K562 (cell line): ENCODE data around the gene SHISA9. TPM values are rescaled to one million over a fixed set of nuclear protein-coding genes. Genes with fewer than 3 reads are reported as not detected.

Experiments
- ATAC-seq: fragments of 200-7000 bp; cut with Tn5 transposase; 3 replicates; pipeline ENCODE4 v1.9.1; 2020; ENCODE audit warnings: moderate library complexity
- BruUV-seq: library from RNA; stranded (reverse); fragments of 400-500 nt; replicated peaks from 2 replicates; lab custom pipeline; 2021; lab: Mats Ljungman, UMichigan
- CTCF ChIA-PET: fragments of 300-600 bp; formaldehyde crosslinking; extraction: SDS; loops from one replicate; lab custom pipeline; 2021; ENCODE audit warnings: low intra/inter-chr PET ratio; lab: Yijun Ruan, JAX
- POLR2A ChIA-PET: fragments of 300-600, 350-650 bp; sonication (Branson Sonifier 250); formaldehyde crosslinking; extraction: SDS; loops from one replicate; lab custom pipeline; 2021; ENCODE audit warnings: antibody characterized with exemption, inconsistent platforms; lab: Yijun Ruan, JAX
- DNase-seq, 4 experiments: peaks; one replicate each; pipeline versions ENCODE4 v3.0.0 to v3.0.0-alpha.2; 2011 to 2018; ENCODE audit warnings: low spot score in 3 of 4, mixed read lengths in 3 of 4; ENCODE audit errors: extremely low read depth in 1 of 4
- FAIRE-seq: peaks from 2 replicates; lab custom pipeline; 2011; peaks lifted over from hg19 to GRCh38; lab: Jason Lieb, UNC
- H2AFZ ChIP-seq: 2 replicates; pipeline ENCODE4 v1.6.0; 2011; ENCODE audit warnings: low read depth, low read length, control low read depth, inconsistent platforms
- H3K27ac ChIP-seq: fragments of 200-600 bp; 3 replicates; pipeline ENCODE4 v1.8.0; 2011; ENCODE audit warnings: low read depth, mild to moderate bottlenecking, control low read depth, inconsistent platforms, low read length, moderate library complexity, mixed read lengths; ENCODE audit errors: extremely low read depth
- H3K27me3 ChIP-seq, 2 experiments: fragments of 300-600 bp in 1 of 2; 2 replicates in 1 of 2; 3 replicates in 1 of 2; pipeline versions ENCODE4 v1.6.0 to v1.8.0; 2011; ENCODE audit warnings: inconsistent platforms in 2 of 2, low read length in 2 of 2, mild to moderate bottlenecking in 1 of 2, mixed read lengths in 1 of 2, moderate library complexity in 1 of 2; ENCODE audit not compliant: control insufficient read depth in 2 of 2, insufficient read depth in 2 of 2
- H3K36me3 ChIP-seq: fragments of 300-600 bp; 3 replicates; pipeline ENCODE4 v1.8.0; 2011; ENCODE audit warnings: mild to moderate bottlenecking, low read length, inconsistent platforms; ENCODE audit not compliant: control insufficient read depth, insufficient read depth
- H3K4me1 ChIP-seq, 2 experiments: fragments of 200-600 bp in 1 of 2; replicated peaks in 1 of 2; 2 replicates in 1 of 2; 3 replicates in 1 of 2; pipeline versions ENCODE4 v1.5.1 to v1.8.0; 2011; ENCODE audit warnings: inconsistent platforms in 2 of 2, low read length in 2 of 2, mild to moderate bottlenecking in 1 of 2, mixed read lengths in 1 of 2, moderate library complexity in 1 of 2; ENCODE audit not compliant: control insufficient read depth in 2 of 2, insufficient read depth in 2 of 2
- H3K4me2 ChIP-seq: 2 replicates; pipeline ENCODE4 v1.6.1; 2011; ENCODE audit warnings: low read length, control low read depth, inconsistent platforms, mixed read lengths; ENCODE audit not compliant: insufficient read depth
- H3K4me3 ChIP-seq: fragments of 200-600 bp; sonication (generic), shearing (Covaris generic); 2 replicates; pipeline ENCODE4 v1.5.1; 2016; ENCODE audit warnings: control low read depth, inconsistent platforms
- H3K79me2 ChIP-seq: fragments of 200-600 bp; 3 replicates; pipeline ENCODE4 v1.8.0; 2011; ENCODE audit warnings: low read length, inconsistent platforms; ENCODE audit not compliant: control insufficient read depth, insufficient read depth
- H3K9ac ChIP-seq, 2 experiments: 2 replicates each; pipeline versions ENCODE4 v1.6.0 to v1.6.1; 2011; ENCODE audit warnings: low read depth in 2 of 2, low read length in 2 of 2, control low read depth in 1 of 2, inconsistent platforms in 1 of 2, mild to moderate bottlenecking in 1 of 2, mixed read lengths in 1 of 2; ENCODE audit not compliant: insufficient read depth in 1 of 2
- H3K9me1 ChIP-seq: one replicate; pipeline ENCODE4 v1.6.0; 2011; ENCODE audit warnings: inconsistent platforms, mild to moderate bottlenecking, low read length, moderate library complexity; ENCODE audit not compliant: control insufficient read depth, insufficient read depth
- H3K9me3 ChIP-seq: replicated peaks from 2 replicates; pipeline ENCODE4 v1.5.1; 2011; ENCODE audit warnings: low read depth, low read length, inconsistent platforms; ENCODE audit not compliant: control insufficient read depth, insufficient read depth
- H4K20me1 ChIP-seq: replicated peaks from 2 replicates; pipeline ENCODE4 v1.6.1; 2011; ENCODE audit warnings: low read length, inconsistent platforms, mixed read lengths; ENCODE audit not compliant: control insufficient read depth, insufficient read depth
- BRF1 ChIP-seq: IDR thresholded peaks from 3 replicates; pipeline ENCODE4 v1.6.1; 2011; ENCODE audit warnings: borderline replicate concordance, mild to moderate bottlenecking; ENCODE audit not compliant: insufficient read length; ENCODE audit errors: extremely low read depth
- CBFB ChIP-seq: sonication (generic); formaldehyde crosslinking; IDR thresholded peaks from 2 replicates; pipeline ENCODE4 v1.4.0; 2020; ENCODE audit warnings: mild to moderate bottlenecking, missing genetic modification reagents
- FOS ChIP-seq: IDR thresholded peaks from 3 replicates; pipeline ENCODE4 v1.6.1; 2011; ENCODE audit not compliant: insufficient read length; ENCODE audit errors: extremely low read depth
- IFI16 ChIP-seq: fragments of 250-450 bp; sonication (Bioruptor Pico); IDR thresholded peaks from 2 replicates; pipeline ENCODE4 v2.1.2; 2022; ENCODE audit warnings: mild to moderate bottlenecking, inconsistent platforms
- KLF6 ChIP-seq: fragments of 250-450 bp; sonication (Bioruptor Pico); IDR thresholded peaks from 2 replicates; pipeline ENCODE4 v1.4.0; 2020; ENCODE audit warnings: mild to moderate bottlenecking, moderate library complexity, borderline replicate concordance
- NFRKB ChIP-seq: fragments of 450-650 bp; IDR thresholded peaks from 2 replicates; pipeline ENCODE4 v1.6.1; 2016; ENCODE audit warnings: low read depth
- TCF3 ChIP-seq: sonication (generic); formaldehyde crosslinking; IDR thresholded peaks from 2 replicates; pipeline ENCODE4 v1.4.0; 2020; ENCODE audit warnings: mild to moderate bottlenecking, missing genetic modification reagents
- ZBTB7A ChIP-seq: IDR thresholded peaks from 2 replicates; pipeline ENCODE4 v1.6.1; 2011; ENCODE audit warnings: low read depth, mild to moderate bottlenecking, low read length, moderate library complexity, borderline replicate concordance; ENCODE audit not compliant: control insufficient read depth
- ZNF586 ChIP-seq: fragments of 450-650 bp; formaldehyde crosslinking; conservative IDR thresholded peaks from 2 replicates; pipeline ENCODE4 v1.4.0; 2020; ENCODE audit warnings: mild to moderate bottlenecking, moderate library complexity
- WGBS: fragments of 100-300 bp; shearing (Covaris generic); methylation state at CpG from one replicate; pipeline ENCODE4 v1.1.6; 2016; ENCODE audit warnings: low coverage, mixed read lengths; ENCODE audit not compliant: insufficient coverage; ENCODE audit errors: missing lambda C conversion rate; 5-methylcytosine and 5-hydroxymethylcytosine counted together
- in situ Hi-C: fragments of 300-500 bp; cut with MboI; formaldehyde crosslinking; loops from 4 replicates; pipeline ENCODE4 v1.15.0; 2018; ENCODE audit warnings: inconsistent platforms, mixed read lengths
- intact Hi-C: fragments of 100-400 bp; cut with micrococcal nuclease; formaldehyde crosslinking; loops from 2 replicates; pipeline ENCODE4 v1.14.2; 2022
- polyA plus RNA-seq, 8 experiments: library from polyadenylated mRNA; depleted of rRNA in 4 of 8; stranded (reverse) in 5 of 8; unstranded in 3 of 8; fragments of >200 nt; fragmentation: Nextera tagmentation in 2 of 8; fragmentation: Illumina TruSeq in 1 of 8; extraction: Ambion mirVana in 2 of 8; extraction: Trizol in 1 of 8; gene quantifications; 2 replicates each; pipeline versions ENCODE4 v1.2.1 to v1.2.3, GENCODE V29; 2011 to 2014; ENCODE audit warnings: inconsistent platforms in 1 of 8, missing spikeins in 1 of 8
- total RNA-seq, 7 experiments: library from RNA; depleted of rRNA in 6 of 7; stranded (reverse); fragments of >200 nt in 6 of 7; fragmentation: Illumina TruSeq in 2 of 7; extraction: Trizol in 2 of 7; gene quantifications; 2 replicates each; pipeline versions ENCODE4 v1.2.1 to v1.2.3, GENCODE V29; 2011 to 2021; ENCODE audit warnings: low replicate concordance in 1 of 7

SHISA9 gene
- total and polyA plus RNA-seq, 9 of the 15 experiments (the other 6 are each of a cell fraction or from before 2014, with no cell fraction given) = under 0.01 to 0.16 (median 0.01) TPM; not detected in 6

- Histone ChIP-seq H3K27ac (no peak overlapping the region), H3K4me1 (peaks cover 0 to 16% of the 10 kb centered on the region in 2 experiments; a peak in 2 of 5 replicates), H3K36me3 (no peaks in the 10 kb centered on the region), H3K79me2 (no peaks in the 10 kb centered on the region), H3K9me3 (no peaks in the 10 kb centered on the region), H3K27me3 (peaks cover 12 to 35% of the 10 kb centered on the region in 2 experiments), H3K4me2 (no peak overlapping the region), H3K9ac (no peak overlapping the region), H3K9me1 (no peaks in the 10 kb centered on the region), H4K20me1 (no peaks in the 10 kb centered on the region), H3K4me3 (no peak overlapping the region), H2AFZ (no peak overlapping the region)
- POLR2A ChIA-PET = no interaction called here
- FAIRE-seq = no peak
- in situ Hi-C loops (no loop called here), intact Hi-C loops (no loop called here)
- ATAC-seq = no peak
- CTCF ChIA-PET = no interaction called here
- no peak for DNase-seq
- no peak for TF ChIP-seq ZNF586 (CRISPR knock-in tag)
- no peak for TF ChIP-seq TCF3 (CRISPR knock-in tag)
- TF ChIP-seq CBFB (CRISPR knock-in tag) = no peak
- no peak for TF ChIP-seq IFI16
- no TSS peak for BruUV-seq
- 5% methylated on average over 7 of the region's 7 CpGs for WGBS
Measured at GRCh38 chr16:12900156-12900555, 1.2 kb upstream of the SHISA9 start.

- Histone ChIP-seq H3K36me3 (no peaks in the 10 kb centered on the region), H3K9me3 (no peaks in the 10 kb centered on the region), H3K27ac (no peak overlapping the region), H3K4me1 (peaks cover 0 to 16% of the 10 kb centered on the region in 2 experiments; a peak in 2 of 5 replicates), H2AFZ (no peak overlapping the region), H3K4me3 (no peak overlapping the region), H4K20me1 (no peaks in the 10 kb centered on the region), H3K9ac (no peak overlapping the region), H3K79me2 (no peaks in the 10 kb centered on the region), H3K27me3 (peaks cover 12 to 37% of the 10 kb centered on the region in 2 experiments), H3K9me1 (no peaks in the 10 kb centered on the region), H3K4me2 (no peak overlapping the region)
- TF ChIP-seq BRF1 = no peak
- no peak for TF ChIP-seq ZBTB7A
- no peak for TF ChIP-seq FOS
- TF ChIP-seq KLF6 (CRISPR knock-in tag) = no peak
- TF ChIP-seq NFRKB = no peak
- in situ Hi-C loops (no loop called here), intact Hi-C loops (no loop called here)
- BruUV-seq = no TSS peak
- WGBS = 3% methylated on average over 21 of the region's 37 CpGs
- ATAC-seq = no peak; the same call in 2 of the 3 replicates
- no peak for FAIRE-seq
- ChIA-PET POLR2A (interaction anchor here (0.6 kb wide), 1 partner anchor 274 kb away, joined by 3 read pairs; no protein-coding TSS in a partner anchor), CTCF (no interaction called here)
- no peak for DNase-seq
Measured at GRCh38 chr16:12900599-12901203, 697 bp upstream of the SHISA9 start.
